OCI-LY3 (cell line): ENCODE data around the gene KCNJ11.

Source experiments
- CTCF ChIP-seq: fragments of 200-600, 300-600 bp; sonication (generic); IDR thresholded peaks from 2 replicates; pipeline ENCODE4 v1.5.1; 2014; ENCODE audit warnings: antibody characterized with exemption, low read length, low read depth
- EZH2phosphoT487 ChIP-seq: fragments of 200-600 bp; shearing (Covaris generic); IDR thresholded peaks from 2 replicates; pipeline ENCODE4 v1.6.1; 2018; ENCODE audit warnings: antibody characterized with exemption, mixed run types, low read depth

DNA sequence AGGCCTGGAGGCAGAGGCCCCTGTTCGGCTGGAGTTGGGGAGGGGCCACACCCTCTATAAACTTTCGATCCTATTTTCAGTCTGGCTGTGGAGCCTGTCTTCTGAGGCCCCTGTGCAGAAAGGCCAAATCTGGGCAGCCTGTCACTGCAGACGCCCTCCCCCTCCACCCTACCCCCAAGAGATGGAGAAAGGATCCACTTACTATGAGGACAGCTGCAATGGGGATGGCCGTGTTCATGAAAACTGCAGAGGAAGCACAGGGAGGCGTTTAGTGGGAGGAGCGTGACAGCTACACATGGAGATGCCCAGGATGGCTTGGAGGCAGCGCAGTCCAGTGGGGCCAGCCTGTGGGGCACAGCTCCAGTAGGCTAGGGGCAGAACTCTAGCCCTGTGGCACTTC is 43.5 kb upstream of the KCNJ11 start:
- no peak for TF ChIP-seq CTCF
- TF ChIP-seq EZH2phosphoT487 = no peak
